GM12878 (cell line): ENCODE data around the gene PI4KB. TPM values are rescaled to one million over a fixed set of nuclear protein-coding genes. Genes with fewer than 3 reads are reported as not detected.

ENCODE experiments used
- ATAC-seq: fragments of 200-7000 bp; cut with Tn5 transposase; 3 replicates; pipeline ENCODE4 v1.9.1; 2020; ENCODE audit warnings: mild to moderate bottlenecking, moderate library complexity
- BruUV-seq: library from RNA; stranded (reverse); fragments of 400-500 nt; replicated peaks from 2 replicates; lab custom pipeline; 2021; lab: Mats Ljungman, UMichigan
- CTCF ChIA-PET: fragments of 300-600 bp; sonication (Branson Sonifier 250); formaldehyde crosslinking; extraction: SDS; loops from one replicate; lab custom pipeline; 2021; ENCODE audit warnings: inconsistent platforms; lab: Yijun Ruan, JAX
- POLR2A ChIA-PET: fragments of 350-600 bp; formaldehyde crosslinking; extraction: SDS; loops from one replicate; lab custom pipeline; 2021; ENCODE audit warnings: inconsistent platforms; lab: Charles Lee
- RAD21 ChIA-PET: fragments of 300-600 bp; sonication (Branson Sonifier 250); formaldehyde crosslinking; loops from one replicate; lab custom pipeline; 2023; ENCODE audit warnings: antibody characterized with exemption; ENCODE audit not compliant: unreplicated experiment; lab: Charles Lee
- SMC1A ChIA-PET: fragments of 300-600 bp; sonication (Branson Sonifier 250); formaldehyde crosslinking; loops from one replicate; lab custom pipeline; 2023; ENCODE audit not compliant: unreplicated experiment, uncharacterized antibody; lab: Charles Lee
- DNase-seq: peaks from one replicate; pipeline ENCODE4 v3.0.0-alpha.2; 2011; ENCODE audit warnings: low read depth, low spot score
- FAIRE-seq: peaks from 3 replicates; lab custom pipeline; 2011; peaks lifted over from hg19 to GRCh38; lab: Jason Lieb, UNC
- H2AFZ ChIP-seq: 2 replicates; pipeline ENCODE4 v1.6.0; 2011; ENCODE audit warnings: low read depth, low read length, control low read depth; ENCODE audit not compliant: control insufficient read depth
- H3K27ac ChIP-seq: 2 replicates; pipeline ENCODE4 v1.5.1; 2011; ENCODE audit warnings: control low read depth; ENCODE audit not compliant: control insufficient read depth, insufficient read depth
- H3K27me3 ChIP-seq, 2 experiments: replicated peaks in 1 of 2; 2 replicates each; pipeline versions ENCODE4 v1.6.0 to v1.6.1; 2011; ENCODE audit warnings: low read length in 1 of 2; ENCODE audit not compliant: control insufficient read depth in 2 of 2, insufficient read depth in 2 of 2
- H3K36me3 ChIP-seq, 2 experiments: 2 replicates each; pipeline ENCODE4 v1.5.1; 2011; ENCODE audit warnings: low read length in 1 of 2; ENCODE audit not compliant: control insufficient read depth in 2 of 2, insufficient read depth in 2 of 2
- H3K4me1 ChIP-seq: 2 replicates; pipeline ENCODE4 v1.6.1; 2011; ENCODE audit warnings: mild to moderate bottlenecking, low read length, moderate library complexity, mixed read lengths; ENCODE audit not compliant: control insufficient read depth, insufficient read depth
- H3K4me2 ChIP-seq: 2 replicates; pipeline ENCODE4 v1.6.0; 2011; ENCODE audit warnings: control low read depth; ENCODE audit not compliant: control insufficient read depth, insufficient read depth
- H3K4me3 ChIP-seq: fragments of 200-600 bp; sonication (generic); 2 replicates; pipeline ENCODE4 v1.5.1; 2016
- H3K79me2 ChIP-seq: 2 replicates; pipeline ENCODE4 v1.6.0; 2011; ENCODE audit warnings: low read length; ENCODE audit not compliant: control insufficient read depth, insufficient read depth
- H3K9ac ChIP-seq: 2 replicates; pipeline ENCODE4 v1.8.0; 2011; ENCODE audit warnings: low read length, control low read depth, mixed read lengths; ENCODE audit not compliant: control insufficient read depth, insufficient read depth
- H3K9me3 ChIP-seq: replicated peaks from 3 replicates; pipeline ENCODE4 v1.5.1; 2011; ENCODE audit warnings: mild to moderate bottlenecking, low read length; ENCODE audit not compliant: control insufficient read depth, insufficient read depth
- H4K20me1 ChIP-seq: 2 replicates; pipeline ENCODE4 v1.6.0; 2011; ENCODE audit not compliant: control insufficient read depth, insufficient read depth
- BHLHE40 ChIP-seq, 2 experiments: fragments of 450-650 bp in 1 of 2; IDR thresholded peaks; 2 replicates each; pipeline ENCODE4 v1.6.1; 2011 to 2017; ENCODE audit warnings: low read depth in 2 of 2, borderline replicate concordance in 1 of 2, improper control_type of control experiment in 1 of 2, low read length in 1 of 2, mild to moderate bottlenecking in 1 of 2
- CBX3 ChIP-seq: fragments of 200-600 bp; sonication (generic); IDR thresholded peaks from 2 replicates; pipeline ENCODE4 v1.6.1; 2016; ENCODE audit warnings: low read depth, borderline replicate concordance
- FOXM1 ChIP-seq: IDR thresholded peaks from 2 replicates; pipeline ENCODE4 v1.6.1; 2012; ENCODE audit warnings: low read depth, mild to moderate bottlenecking, inconsistent platforms, low read length, moderate library complexity
- GABPA ChIP-seq: IDR thresholded peaks from 2 replicates; pipeline ENCODE4 v1.6.1; 2014; ENCODE audit warnings: antibody characterized with exemption, low read depth, mild to moderate bottlenecking, inconsistent platforms
- NBN ChIP-seq: fragments of 450-650 bp; IDR thresholded peaks from 2 replicates; pipeline ENCODE4 v1.6.1; 2016
- NFIC ChIP-seq: IDR thresholded peaks from 2 replicates; pipeline ENCODE4 v1.6.1; 2012; ENCODE audit warnings: low read depth, mild to moderate bottlenecking, inconsistent platforms, low read length, moderate library complexity
- PAX8 ChIP-seq: fragments of 450-650 bp; IDR thresholded peaks from 2 replicates; pipeline ENCODE4 v1.6.1; 2017; ENCODE audit warnings: mild to moderate bottlenecking, moderate library complexity
- PML ChIP-seq: IDR thresholded peaks from 2 replicates; pipeline ENCODE4 v1.6.1; 2012; ENCODE audit warnings: low read length, inconsistent platforms
- POLR2A ChIP-seq: IDR thresholded peaks from 2 replicates; pipeline ENCODE4 v1.6.1; 2011; ENCODE audit warnings: low read depth, mild to moderate bottlenecking, low read length
- RFX5 ChIP-seq: IDR thresholded peaks from 2 replicates; pipeline ENCODE4 v1.6.1; 2011; ENCODE audit warnings: low read depth, low read length, improper control_type of control experiment
- SMAD1 ChIP-seq: fragments of 450-650 bp; IDR thresholded peaks from 2 replicates; pipeline ENCODE4 v1.6.1; 2018; ENCODE audit warnings: mild to moderate bottlenecking, low read depth; ENCODE audit not compliant: partially characterized antibody
- ZNF207 ChIP-seq: fragments of 450-650 bp; IDR thresholded peaks from 2 replicates; pipeline ENCODE4 v1.6.1; 2014; ENCODE audit warnings: antibody characterized with exemption, mild to moderate bottlenecking, borderline replicate concordance
- ZNF622 ChIP-seq: fragments of 450-650 bp; IDR thresholded peaks from 2 replicates; pipeline ENCODE4 v1.6.1; 2017; ENCODE audit warnings: mild to moderate bottlenecking, inconsistent platforms
- WGBS: methylation state at CpG from one replicate; pipeline ENCODE4 v1.1.6; 2016; ENCODE audit warnings: low lambda C conversion rate; ENCODE audit not compliant: insufficient replicate concordance, insufficient coverage; ENCODE audit errors: missing lambda C conversion rate; 5-methylcytosine and 5-hydroxymethylcytosine counted together
- in situ Hi-C: fragments of 300-500 bp; cut with MboI; formaldehyde crosslinking; loops from 9 replicates; pipeline ENCODE4 v1.14.3; 2018; ENCODE audit warnings: mixed read lengths
- intact Hi-C: fragments of 100-400 bp; cut with micrococcal nuclease; formaldehyde crosslinking; loops from one replicate; pipeline ENCODE4 v1.14.2; 2022; ENCODE audit not compliant: unreplicated experiment
- polyA plus RNA-seq, 11 experiments: library from polyadenylated mRNA; depleted of rRNA in 4 of 11; unstranded in 6 of 11; stranded (reverse) in 5 of 11; fragments of >200 nt; fragmentation: Nextera tagmentation in 4 of 11; fragmentation: Illumina TruSeq in 1 of 11; extraction: Ambion mirVana in 4 of 11; extraction: Trizol in 1 of 11; gene quantifications; 1 replicate in 1 of 11; 2 replicates in 10 of 11; pipeline versions ENCODE4 v1.2.1 to v1.2.3, GENCODE V29; 2011 to 2016; ENCODE audit warnings: inconsistent platforms in 2 of 11, missing spikeins in 2 of 11, low read depth in 1 of 11
- total RNA-seq, 4 experiments: library from RNA; depleted of rRNA in 3 of 4; stranded (reverse); fragments of >200 nt in 3 of 4; fragmentation: Illumina TruSeq in 1 of 4; extraction: Trizol in 1 of 4; gene quantifications; 2 replicates each; pipeline versions ENCODE4 v1.2.1 to v1.2.3, GENCODE V29; 2013 to 2021
- TF ChIP-seq, protein P1 (sequence below): fragments of 450-650 bp; IDR thresholded peaks from 2 replicates; pipeline ENCODE4 v1.6.1; 2016; ENCODE audit warnings: mild to moderate bottlenecking, moderate library complexity, borderline replicate concordance
- TF ChIP-seq, protein P2 (sequence below): fragments of 450-650 bp; IDR thresholded peaks from 2 replicates; pipeline ENCODE4 v1.6.1; 2017; ENCODE audit warnings: mild to moderate bottlenecking
- TF ChIP-seq, protein P3 (sequence below): fragments of 450-650 bp; IDR thresholded peaks from 2 replicates; pipeline ENCODE4 v1.6.1; 2017; ENCODE audit warnings: borderline replicate concordance

PI4KB gene
- total and polyA plus RNA-seq, 10 of the 15 experiments (the other 5 are each of a cell fraction or from before 2014, with no cell fraction given): 3.3 to 88.3 (median 51.7) TPM

DNA sequence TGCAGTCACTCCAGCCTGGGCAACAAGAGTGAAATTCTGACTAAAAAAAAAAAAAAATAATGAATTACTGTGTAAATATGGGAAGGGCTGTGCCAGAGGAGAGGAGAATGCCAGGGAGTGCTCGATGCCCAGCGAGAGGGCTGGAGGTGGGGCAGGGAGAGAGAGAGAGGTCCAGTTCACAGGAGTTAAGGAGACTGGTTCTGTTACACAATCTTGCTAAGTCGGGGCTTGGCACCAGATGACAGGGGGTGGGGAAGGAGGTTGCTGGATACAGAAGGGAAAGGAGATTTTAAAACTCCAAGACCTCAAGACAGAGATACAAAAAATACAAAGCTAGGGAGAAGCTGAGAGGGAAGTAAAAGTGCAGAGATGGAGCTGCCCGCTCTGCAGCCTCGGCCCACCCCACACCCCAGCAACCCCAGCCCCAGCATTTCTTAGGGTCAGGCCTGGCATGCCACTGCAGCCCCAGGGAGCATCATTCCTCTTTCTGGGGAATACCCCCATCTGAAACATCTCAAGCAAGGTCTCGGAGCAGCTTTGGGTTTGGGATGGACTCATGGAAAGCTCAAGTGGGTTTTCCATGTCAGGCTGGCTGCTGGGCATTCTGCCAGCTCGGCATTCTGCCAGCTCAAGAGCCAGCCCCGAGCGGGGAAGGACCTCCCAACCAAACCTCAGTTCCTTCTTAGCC lies 44.3 kb upstream of the PI4KB start:
- in situ Hi-C loops: no loop called here
- intact Hi-C loops: no loop called here
- Histone ChIP-seq H3K4me1 (no peaks in the 10 kb centered on the region), H3K4me2 (no peak overlapping the region), H3K27ac (no peak overlapping the region), H2AFZ (no peak overlapping the region), H3K79me2 (no peaks in the 10 kb centered on the region), H3K4me3 (no peak overlapping the region), H4K20me1 (no peaks in the 10 kb centered on the region), H3K36me3 (no peaks in the 10 kb centered on the region), H3K27me3 (no peaks in the 10 kb centered on the region), H3K9me3 (no peaks in the 10 kb centered on the region), H3K9ac (no peak overlapping the region)
- ChIA-PET RAD21 (no interaction called here), POLR2A (no interaction called here), CTCF (interaction anchor here (1.7 kb wide), 1 partner anchor 27 kb away, joined by 4 read pairs; no protein-coding TSS in a partner anchor), SMC1A (interaction anchor here (0.7 to 1.3 kb wide), 2 partner anchors 27 to 31 kb away, joined by 3 to 4 read pairs; no protein-coding TSS in a partner anchor)
- no peak for DNase-seq
- no TSS peak for BruUV-seq
- TF ChIP-seq ZNF622 (no peak), POLR2A (no peak), PAX8 (no peak), NFIC (no peak), NBN (no peak), SMAD1 (no peak), BHLHE40 (IDR thresholded peaks at IDR 0.05; ENCODE audit: borderline replicate concordance in 1 of 2, low read depth in 2 of 2, low read length in 1 of 2) (no peak), GABPA (no peak), CBX3 (no peak), ZNF207 (no peak), RFX5 (no peak), PML (no peak), FOXM1 (no peak)
- TF ChIP-seq, protein P1, sequence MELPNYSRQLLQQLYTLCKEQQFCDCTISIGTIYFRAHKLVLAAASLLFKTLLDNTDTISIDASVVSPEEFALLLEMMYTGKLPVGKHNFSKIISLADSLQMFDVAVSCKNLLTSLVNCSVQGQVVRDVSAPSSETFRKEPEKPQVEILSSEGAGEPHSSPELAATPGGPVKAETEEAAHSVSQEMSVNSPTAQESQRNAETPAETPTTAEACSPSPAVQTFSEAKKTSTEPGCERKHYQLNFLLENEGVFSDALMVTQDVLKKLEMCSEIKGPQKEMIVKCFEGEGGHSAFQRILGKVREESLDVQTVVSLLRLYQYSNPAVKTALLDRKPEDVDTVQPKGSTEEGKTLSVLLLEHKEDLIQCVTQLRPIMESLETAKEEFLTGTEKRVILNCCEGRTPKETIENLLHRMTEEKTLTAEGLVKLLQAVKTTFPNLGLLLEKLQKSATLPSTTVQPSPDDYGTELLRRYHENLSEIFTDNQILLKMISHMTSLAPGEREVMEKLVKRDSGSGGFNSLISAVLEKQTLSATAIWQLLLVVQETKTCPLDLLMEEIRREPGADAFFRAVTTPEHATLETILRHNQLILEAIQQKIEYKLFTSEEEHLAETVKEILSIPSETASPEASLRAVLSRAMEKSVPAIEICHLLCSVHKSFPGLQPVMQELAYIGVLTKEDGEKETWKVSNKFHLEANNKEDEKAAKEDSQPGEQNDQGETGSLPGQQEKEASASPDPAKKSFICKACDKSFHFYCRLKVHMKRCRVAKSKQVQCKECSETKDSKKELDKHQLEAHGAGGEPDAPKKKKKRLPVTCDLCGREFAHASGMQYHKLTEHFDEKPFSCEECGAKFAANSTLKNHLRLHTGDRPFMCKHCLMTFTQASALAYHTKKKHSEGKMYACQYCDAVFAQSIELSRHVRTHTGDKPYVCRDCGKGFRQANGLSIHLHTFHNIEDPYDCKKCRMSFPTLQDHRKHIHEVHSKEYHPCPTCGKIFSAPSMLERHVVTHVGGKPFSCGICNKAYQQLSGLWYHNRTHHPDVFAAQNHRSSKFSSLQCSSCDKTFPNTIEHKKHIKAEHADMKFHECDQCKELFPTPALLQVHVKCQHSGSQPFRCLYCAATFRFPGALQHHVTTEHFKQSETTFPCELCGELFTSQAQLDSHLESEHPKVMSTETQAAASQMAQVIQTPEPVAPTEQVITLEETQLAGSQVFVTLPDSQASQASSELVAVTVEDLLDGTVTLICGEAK: no peak
- TF ChIP-seq, protein P2, sequence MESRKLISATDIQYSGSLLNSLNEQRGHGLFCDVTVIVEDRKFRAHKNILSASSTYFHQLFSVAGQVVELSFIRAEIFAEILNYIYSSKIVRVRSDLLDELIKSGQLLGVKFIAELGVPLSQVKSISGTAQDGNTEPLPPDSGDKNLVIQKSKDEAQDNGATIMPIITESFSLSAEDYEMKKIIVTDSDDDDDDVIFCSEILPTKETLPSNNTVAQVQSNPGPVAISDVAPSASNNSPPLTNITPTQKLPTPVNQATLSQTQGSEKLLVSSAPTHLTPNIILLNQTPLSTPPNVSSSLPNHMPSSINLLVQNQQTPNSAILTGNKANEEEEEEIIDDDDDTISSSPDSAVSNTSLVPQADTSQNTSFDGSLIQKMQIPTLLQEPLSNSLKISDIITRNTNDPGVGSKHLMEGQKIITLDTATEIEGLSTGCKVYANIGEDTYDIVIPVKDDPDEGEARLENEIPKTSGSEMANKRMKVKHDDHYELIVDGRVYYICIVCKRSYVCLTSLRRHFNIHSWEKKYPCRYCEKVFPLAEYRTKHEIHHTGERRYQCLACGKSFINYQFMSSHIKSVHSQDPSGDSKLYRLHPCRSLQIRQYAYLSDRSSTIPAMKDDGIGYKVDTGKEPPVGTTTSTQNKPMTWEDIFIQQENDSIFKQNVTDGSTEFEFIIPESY: no peak
- TF ChIP-seq, protein P3, sequence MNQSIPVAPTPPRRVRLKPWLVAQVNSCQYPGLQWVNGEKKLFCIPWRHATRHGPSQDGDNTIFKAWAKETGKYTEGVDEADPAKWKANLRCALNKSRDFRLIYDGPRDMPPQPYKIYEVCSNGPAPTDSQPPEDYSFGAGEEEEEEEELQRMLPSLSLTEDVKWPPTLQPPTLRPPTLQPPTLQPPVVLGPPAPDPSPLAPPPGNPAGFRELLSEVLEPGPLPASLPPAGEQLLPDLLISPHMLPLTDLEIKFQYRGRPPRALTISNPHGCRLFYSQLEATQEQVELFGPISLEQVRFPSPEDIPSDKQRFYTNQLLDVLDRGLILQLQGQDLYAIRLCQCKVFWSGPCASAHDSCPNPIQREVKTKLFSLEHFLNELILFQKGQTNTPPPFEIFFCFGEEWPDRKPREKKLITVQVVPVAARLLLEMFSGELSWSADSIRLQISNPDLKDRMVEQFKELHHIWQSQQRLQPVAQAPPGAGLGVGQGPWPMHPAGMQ: no peak
- 51% methylated on average over 9 of the region's 9 CpGs for WGBS
- FAIRE-seq: no peak
- no peak for ATAC-seq
